GM21737 (cell line): ENCODE data around the gene APPBP2.
"Not testable (repeated sequence)": the region's sequence is repeated elsewhere in the genome, so short reads cannot be mapped to it uniquely, and the experiment has no call there.

Experiments
- ATAC-seq: cut with Tn5 transposase; IDR thresholded peaks from one replicate; pipeline ENCODE4 v1.9.1; 2021; ENCODE audit warnings: mild to moderate bottlenecking, moderate library complexity; ENCODE audit not compliant: unreplicated experiment

APPBP2 gene

GRCh38 chr17:60506312-60506711 is 19.7 kb downstream of the APPBP2 start:
- no peak for ATAC-seq

GRCh38 chr17:60502145-60502544 is 23.9 kb downstream of the APPBP2 start:
- ATAC-seq, result no peak

GRCh38 chr17:60501589-60501988 is 24.5 kb downstream of the APPBP2 start:
- no peak for ATAC-seq

- no peak for ATAC-seq
Measured at GRCh38 chr17:60496041-60496440, 30.0 kb downstream of the APPBP2 start.

- ATAC-seq, result no peak
Measured at GRCh38 chr17:60495260-60495659, 30.8 kb downstream of the APPBP2 start.

GRCh38 chr17:60493847-60494321 is 32.2 kb downstream of the APPBP2 start:
- ATAC-seq, result no peak

GRCh38 chr17:60491771-60492170 is 34.3 kb downstream of the APPBP2 start:
- no peak for ATAC-seq

- not testable (repeated sequence) for ATAC-seq
Measured at GRCh38 chr17:60490594-60490993, 35.4 kb downstream of the APPBP2 start.

- ATAC-seq, result no peak
Measured at GRCh38 chr17:60481604-60482003, 44.4 kb downstream of the APPBP2 start.

- ATAC-seq, result no peak
Measured at GRCh38 chr17:60473788-60474187, 52.3 kb downstream of the APPBP2 start.

GRCh38 chr17:60472449-60472848 is 53.6 kb downstream of the APPBP2 start:
- no peak for ATAC-seq

- ATAC-seq, result no peak
Measured at GRCh38 chr17:60471451-60471850, 54.6 kb downstream of the APPBP2 start.

- no peak for ATAC-seq
Measured at GRCh38 chr17:60468371-60468770, 57.7 kb downstream of the APPBP2 start.

GRCh38 chr17:60464343-60464742 is 61.7 kb downstream of the APPBP2 start:
- no peak for ATAC-seq

GRCh38 chr17:60463157-60463835 is 62.7 kb downstream of the APPBP2 start:
- ATAC-seq, result no peak

- no peak for ATAC-seq
Measured at GRCh38 chr17:60461584-60461983, 64.5 kb downstream of the APPBP2 start.

- no peak for ATAC-seq
Measured at GRCh38 chr17:60457148-60457547, 68.9 kb downstream of the APPBP2 start.

GRCh38 chr17:60455378-60455777 is 70.7 kb downstream of the APPBP2 start:
- no peak for ATAC-seq

- no peak for ATAC-seq
Measured at GRCh38 chr17:60451965-60452364, 74.1 kb downstream of the APPBP2 start.

- ATAC-seq, result no peak
Measured at GRCh38 chr17:60451071-60451470, 75.0 kb downstream of the APPBP2 start.

GRCh38 chr17:60447375-60447774 is 78.7 kb downstream of the APPBP2 start:
- ATAC-seq, result no peak

- no peak for ATAC-seq
Measured at GRCh38 chr17:60445144-60445543, 80.9 kb downstream of the APPBP2 start.

- ATAC-seq, result no peak
Measured at GRCh38 chr17:60443713-60444112, 82.3 kb downstream of the APPBP2 start.
